Measurements from ENCODE around the gene PEX11G.

- TF ChIP-seq CTCF (conservative IDR thresholded peaks at IDR 0.05; ENCODE audit: low read length) (no peak), EZH2phosphoT487 (IDR thresholded peaks at IDR 0.05; ENCODE audit: borderline replicate concordance) (no peak)
Observed at GRCh38 chr19:7447648-7448047, 41.2 kb downstream of the PEX11G start.
